SK-N-MC (cell line): ENCODE results near the gene DUSP12.

Source experiments
- DNase-seq: peaks from one replicate; pipeline ENCODE4 v3.0.0-alpha.2; 2011; ENCODE audit warnings: low read depth, low spot score
- H3K27ac ChIP-seq: fragments of 200-600 bp; sonication (generic); 2 replicates; pipeline ENCODE4 v1.5.1; 2016; ENCODE audit warnings: mixed run types
- H3K36me3 ChIP-seq: fragments of 200-600 bp; sonication (generic); 2 replicates; pipeline ENCODE4 v1.6.1; 2017; ENCODE audit warnings: antibody characterized with exemption, low read length, mixed read lengths; ENCODE audit not compliant: insufficient read depth
- H3K4me3 ChIP-seq: fragments of 200-600 bp; sonication (generic); 2 replicates; pipeline ENCODE4 v1.5.1; 2016
- H3K9ac ChIP-seq: fragments of 200-600 bp; sonication (generic); 2 replicates; pipeline ENCODE4 v1.8.0; 2017; ENCODE audit warnings: mixed run types, mixed read lengths; ENCODE audit not compliant: insufficient read length
- H3K9me3 ChIP-seq: fragments of 200-600 bp; sonication (generic); 2 replicates; pipeline ENCODE4 v1.6.1; 2017; ENCODE audit warnings: low read depth, mild to moderate bottlenecking, antibody characterized with exemption, low read length, moderate library complexity, mixed read lengths
- EZH2 ChIP-seq: fragments of 200-600 bp; sonication (generic); IDR thresholded peaks from one replicate; pipeline ENCODE4 v1.6.1; 2017; ENCODE audit warnings: antibody characterized with exemption
- FOXP2 ChIP-seq: optimal IDR thresholded peaks from 2 replicates; pipeline ENCODE3; 2011; ENCODE audit warnings: mild to moderate bottlenecking, moderate library complexity; ENCODE audit not compliant: insufficient read depth; ENCODE audit errors: extremely low read length, control extremely low read depth
- POLR2AphosphoS5 ChIP-seq: IDR thresholded peaks from 2 replicates; pipeline ENCODE4 v1.6.1; 2012; ENCODE audit warnings: mild to moderate bottlenecking, low read depth, low read length, borderline replicate concordance

DUSP12 gene

GRCh38 chr1:161787355-161787754 lies 37.8 kb downstream of the DUSP12 start:
- Histone ChIP-seq H3K9ac (no peak overlapping the region), H3K27ac (no peak overlapping the region), H3K9me3 (no peaks in the 10 kb centered on the region), H3K36me3 (peaks cover 38% of the 10 kb centered on the region), H3K4me3 (no peak overlapping the region)
- no peak for TF ChIP-seq EZH2
- TF ChIP-seq FOXP2, result no peak
- no peak for TF ChIP-seq POLR2AphosphoS5
- no peak for DNase-seq

GRCh38 chr1:161790587-161791317 lies 41.2 kb downstream of the DUSP12 start:
- peaks cover 52% of the 10 kb centered on the region for H3K36me3 ChIP-seq
- no peaks in the 10 kb centered on the region for H3K9me3 ChIP-seq
- TF ChIP-seq POLR2AphosphoS5 (no peak), FOXP2 (no peak), EZH2 (no peak)
- DNase-seq, result no peak
- H3K4me3 ChIP-seq, result no peak overlapping the region
- H3K9ac ChIP-seq, result no peak overlapping the region
- H3K27ac ChIP-seq, result no peak overlapping the region

- DNase-seq, result no peak
- Histone ChIP-seq H3K9ac (no peak overlapping the region), H3K4me3 (no peak overlapping the region), H3K9me3 (no peaks in the 10 kb centered on the region), H3K27ac (no peak overlapping the region), H3K36me3 (peaks cover 51% of the 10 kb centered on the region)
- no peak for TF ChIP-seq FOXP2
- TF ChIP-seq POLR2AphosphoS5, result no peak
- no peak for TF ChIP-seq EZH2
Observed at GRCh38 chr1:161791904-161792655, 42.5 kb downstream of the DUSP12 start.

- Histone ChIP-seq H3K36me3 (peaks cover 54% of the 10 kb centered on the region), H3K9me3 (no peaks in the 10 kb centered on the region), H3K9ac (no peak overlapping the region), H3K4me3 (no peak overlapping the region), H3K27ac (no peak overlapping the region)
- TF ChIP-seq FOXP2 (no peak), EZH2 (no peak), POLR2AphosphoS5 (no peak)
- peak; percentile 57 for DNase-seq
Observed at GRCh38 chr1:161792740-161793139, 43.2 kb downstream of the DUSP12 start.

GRCh38 chr1:161799792-161800191 lies 50.2 kb downstream of the DUSP12 start:
- Histone ChIP-seq H3K9me3 (no peaks in the 10 kb centered on the region), H3K4me3 (no peak overlapping the region), H3K27ac (no peak overlapping the region), H3K9ac (no peak overlapping the region), H3K36me3 (peaks cover 40% of the 10 kb centered on the region)
- no peak for DNase-seq
- TF ChIP-seq EZH2 (no peak), POLR2AphosphoS5 (no peak), FOXP2 (no peak)

GRCh38 chr1:161801955-161802354 lies 52.4 kb downstream of the DUSP12 start:
- no peak for DNase-seq
- H3K9ac ChIP-seq, result no peak overlapping the region
- no peak for TF ChIP-seq POLR2AphosphoS5
- no peak for TF ChIP-seq FOXP2
- TF ChIP-seq EZH2, result no peak
- H3K4me3 ChIP-seq, result no peak overlapping the region
- peaks cover 35% of the 10 kb centered on the region for H3K36me3 ChIP-seq
- no peak overlapping the region for H3K27ac ChIP-seq
- H3K9me3 ChIP-seq, result no peaks in the 10 kb centered on the region

- H3K27ac ChIP-seq, result no peak overlapping the region
- H3K4me3 ChIP-seq, result no peak overlapping the region
- no peak overlapping the region for H3K9ac ChIP-seq
- H3K9me3 ChIP-seq, result no peaks in the 10 kb centered on the region
- no peak for DNase-seq
- TF ChIP-seq EZH2, result no peak
- TF ChIP-seq FOXP2, result no peak
- no peak for TF ChIP-seq POLR2AphosphoS5
- H3K36me3 ChIP-seq, result peaks cover 24% of the 10 kb centered on the region
Observed at GRCh38 chr1:161803181-161803580, 53.6 kb downstream of the DUSP12 start.

- no peak overlapping the region for H3K4me3 ChIP-seq
- H3K9ac ChIP-seq, result peak overlapping the region; percentile 25
- H3K36me3 ChIP-seq, result peaks cover 30% of the 10 kb centered on the region
- DNase-seq, result no peak
- peak overlapping the region; percentile 69 for H3K27ac ChIP-seq
- TF ChIP-seq EZH2, result no peak
- TF ChIP-seq POLR2AphosphoS5, result no peak
- TF ChIP-seq FOXP2, result no peak
- no peaks in the 10 kb centered on the region; the same call in 1 of the 2 replicates for H3K9me3 ChIP-seq
Observed at GRCh38 chr1:161805399-161806197, 56.0 kb downstream of the DUSP12 start.
